Psoas muscle (tissue), 8 donors: ENCODE results near the gene SPARC. TPM values are rescaled to one million over a fixed set of nuclear protein-coding genes. Genes with fewer than 3 reads are reported as not detected.

Experiments used
- ATAC-seq, 4 donors: fragments of 200-7000 bp; cut with Tn5 transposase; one replicate each; pipeline ENCODE4 v1.9.1; 2020; ENCODE audit warnings: moderate library complexity in 3 of 4, mild to moderate bottlenecking in 2 of 4
- DNase-seq, 2 donors: peaks; one replicate each; pipeline ENCODE4 v3.0.0-alpha.2; 2020
- H3K27ac ChIP-seq: fragments of 200-600 bp; one replicate; pipeline ENCODE4 v1.8.0; 2022
- H3K27me3 ChIP-seq, 3 donors: fragments of 200-600 bp in 1 of 3; one replicate each; pipeline versions ENCODE4 v1.6.1 to v1.8.0; 2013 to 2022; ENCODE audit warnings: low read length in 2 of 3, mild to moderate bottlenecking in 2 of 3, moderate library complexity in 1 of 3; ENCODE audit not compliant: insufficient read depth in 3 of 3
- H3K36me3 ChIP-seq, 2 donors: fragments of 200-600 bp in 1 of 2; one replicate each; pipeline versions ENCODE4 v1.6.1 to v1.8.0; 2013 to 2022; ENCODE audit warnings: low read depth in 1 of 2, mild to moderate bottlenecking in 1 of 2, moderate library complexity in 1 of 2; ENCODE audit not compliant: insufficient read depth in 1 of 2
- H3K4me1 ChIP-seq: fragments of 200-600 bp; one replicate; pipeline ENCODE4 v1.8.0; 2022
- H3K4me3 ChIP-seq: fragments of 200-600 bp; one replicate; pipeline ENCODE4 v1.8.0; 2022; ENCODE audit warnings: mild to moderate bottlenecking
- H3K9me3 ChIP-seq: fragments of 200-600 bp; one replicate; pipeline ENCODE4 v1.8.0; 2022
- WGBS, 3 donors: extraction: QIAGEN DNeasy Blood & Tissue Kit; methylation state at CpG; one replicate each; pipeline versions ENCODE4 v1.1.6 to v1.1.7; 2013; 5-methylcytosine and 5-hydroxymethylcytosine counted together
- intact Hi-C, 2 donors: fragments of 100-400 bp; cut with DNase I; formaldehyde crosslinking; loops; one replicate each; pipeline versions ENCODE4 v1.11.0 to v1.14.2; 2022
- polyA plus RNA-seq, 3 donors: library from polyadenylated mRNA; stranded (reverse); fragments of 200-250 nt; gene quantifications; one replicate each; pipeline ENCODE4 v1.2.3, GENCODE V29; 2013
- total RNA-seq, 4 donors: library from RNA; stranded (reverse); fragmentation: NEBNext Ultra II Directional in 2 of 4; extraction: Animal tissue kit (Norgen Biotek cat#: 25700) in 2 of 4; gene quantifications; one replicate each; pipeline versions ENCODE4 v1.2.1 to v1.2.4, GENCODE V29; 2021 to 2023
- TF ChIP-seq, protein P1 (sequence below): fragments of 200-600 bp; IDR thresholded peaks from one replicate; pipeline ENCODE4 v1.8.0; 2022; ENCODE audit warnings: antibody characterized with exemption
- donor health status: healthy with polysubstance abuse.
- donor health status: DM: no; HTN: no; CAD: no; lungs with moderate emphysema.
- donor health status: Bipolar disorder and iron deficiency.
- donor health status: healthy.
- donor health status: DM: yes; HTN: yes; CAD: no.
- donor health status: DM: no; HTN: no; CAD: no.
- donor health status: DM: no; HTN: no; CAD: no.
- donor health status: DM: yes; HTN: yes; CAD: no.

The SPARC gene
- total and polyA plus RNA-seq, 7 donors, result 111 to 687 (median 297) TPM

DNA sequence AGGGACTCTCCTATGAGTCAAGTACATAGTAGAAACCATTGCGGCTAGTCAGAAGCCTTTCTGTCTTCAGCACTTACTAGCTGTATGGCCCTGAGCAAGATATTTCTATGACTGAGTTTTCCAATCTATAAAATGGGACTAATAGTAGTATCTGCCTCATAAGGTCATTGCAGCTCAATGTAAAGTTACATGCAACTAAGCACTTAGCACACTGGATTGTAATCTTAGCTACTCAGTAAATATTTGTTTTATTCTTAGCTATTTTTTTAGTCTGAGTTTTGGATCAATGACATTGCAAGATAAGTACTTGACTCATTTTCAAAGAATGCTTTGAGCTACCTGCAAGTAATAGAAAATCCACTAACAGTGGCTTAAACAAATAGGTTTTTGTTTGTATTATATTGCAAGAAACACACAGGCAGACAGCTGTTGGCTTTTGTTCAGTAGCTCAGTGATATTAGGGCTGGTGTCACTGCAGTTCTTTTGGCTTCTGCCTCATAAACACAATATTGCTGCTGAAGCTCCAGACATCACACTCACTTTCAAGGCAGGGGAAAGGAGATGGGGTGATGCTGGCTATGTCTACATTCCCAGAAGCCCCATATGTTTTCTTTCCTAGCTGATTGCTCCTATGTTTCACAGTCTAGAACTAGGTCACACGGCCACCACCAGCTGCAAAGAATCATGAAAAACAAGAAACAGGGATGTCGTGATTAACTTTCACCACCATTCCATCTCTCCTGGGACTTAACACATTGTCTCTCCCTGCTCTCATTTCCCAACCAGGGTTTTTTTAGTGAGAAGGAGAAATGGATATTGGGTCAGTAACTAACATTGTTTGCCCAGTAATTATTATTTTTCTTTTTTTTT lies 68.6 kb downstream of the SPARC start:
- H3K4me1 ChIP-seq, result peaks cover 8% of the 10 kb centered on the region
- no peaks in the 10 kb centered on the region for H3K9me3 ChIP-seq
- no peak overlapping the region for H3K27ac ChIP-seq
- peaks cover 0 to 4% (median 0%) of the 10 kb centered on the region in 3 donors for H3K27me3 ChIP-seq
- DNase-seq (no peak), ATAC-seq (no peak)
- TF ChIP-seq, protein P1, sequence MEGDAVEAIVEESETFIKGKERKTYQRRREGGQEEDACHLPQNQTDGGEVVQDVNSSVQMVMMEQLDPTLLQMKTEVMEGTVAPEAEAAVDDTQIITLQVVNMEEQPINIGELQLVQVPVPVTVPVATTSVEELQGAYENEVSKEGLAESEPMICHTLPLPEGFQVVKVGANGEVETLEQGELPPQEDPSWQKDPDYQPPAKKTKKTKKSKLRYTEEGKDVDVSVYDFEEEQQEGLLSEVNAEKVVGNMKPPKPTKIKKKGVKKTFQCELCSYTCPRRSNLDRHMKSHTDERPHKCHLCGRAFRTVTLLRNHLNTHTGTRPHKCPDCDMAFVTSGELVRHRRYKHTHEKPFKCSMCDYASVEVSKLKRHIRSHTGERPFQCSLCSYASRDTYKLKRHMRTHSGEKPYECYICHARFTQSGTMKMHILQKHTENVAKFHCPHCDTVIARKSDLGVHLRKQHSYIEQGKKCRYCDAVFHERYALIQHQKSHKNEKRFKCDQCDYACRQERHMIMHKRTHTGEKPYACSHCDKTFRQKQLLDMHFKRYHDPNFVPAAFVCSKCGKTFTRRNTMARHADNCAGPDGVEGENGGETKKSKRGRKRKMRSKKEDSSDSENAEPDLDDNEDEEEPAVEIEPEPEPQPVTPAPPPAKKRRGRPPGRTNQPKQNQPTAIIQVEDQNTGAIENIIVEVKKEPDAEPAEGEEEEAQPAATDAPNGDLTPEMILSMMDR, result no peak
- WGBS, 3 donors, result 71 to 74% (median 73%) methylated on average over 3 of the region's 3 CpGs
- intact Hi-C loops, result no loop called here
- no peaks in the 10 kb centered on the region for H3K36me3 ChIP-seq
- H3K4me3 ChIP-seq, result no peak overlapping the region

DNA sequence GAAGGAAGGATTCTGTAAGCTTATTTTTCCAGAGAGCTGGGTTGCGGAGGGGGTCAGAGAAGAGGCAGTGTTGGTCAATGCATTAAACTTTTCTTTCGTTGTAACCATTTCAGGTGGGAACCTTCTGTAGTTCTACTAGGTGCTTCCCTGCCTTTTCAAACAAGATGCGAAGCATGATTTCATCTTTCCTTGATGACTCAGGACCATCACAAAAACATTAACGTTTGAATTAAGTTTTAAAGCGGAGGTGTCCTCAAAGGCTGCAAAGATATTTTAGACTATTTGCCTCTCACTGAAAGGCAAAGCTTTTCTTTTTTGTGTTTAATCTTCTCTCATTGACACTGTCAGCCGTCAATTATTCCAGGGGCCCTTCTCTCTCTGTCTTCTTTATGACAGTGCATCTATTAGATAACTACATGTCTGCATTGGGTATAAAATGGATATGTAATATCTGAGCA lies 69.3 kb downstream of the SPARC start:
- TF ChIP-seq, protein P1, result no peak
- 85 to 87% (median 87%) methylated on average over 6 of the region's 6 CpGs for WGBS, 3 donors
- H3K36me3 ChIP-seq, result no peaks in the 10 kb centered on the region
- peaks cover 0 to 4% (median 0%) of the 10 kb centered on the region in 3 donors for H3K27me3 ChIP-seq
- ATAC-seq (no peak), DNase-seq (no peak)
- H3K9me3 ChIP-seq, result no peaks in the 10 kb centered on the region
- intact Hi-C loops, result no loop called here
- H3K27ac ChIP-seq, result no peak overlapping the region
- peaks cover 8% of the 10 kb centered on the region for H3K4me1 ChIP-seq
- H3K4me3 ChIP-seq, result no peak overlapping the region

DNA sequence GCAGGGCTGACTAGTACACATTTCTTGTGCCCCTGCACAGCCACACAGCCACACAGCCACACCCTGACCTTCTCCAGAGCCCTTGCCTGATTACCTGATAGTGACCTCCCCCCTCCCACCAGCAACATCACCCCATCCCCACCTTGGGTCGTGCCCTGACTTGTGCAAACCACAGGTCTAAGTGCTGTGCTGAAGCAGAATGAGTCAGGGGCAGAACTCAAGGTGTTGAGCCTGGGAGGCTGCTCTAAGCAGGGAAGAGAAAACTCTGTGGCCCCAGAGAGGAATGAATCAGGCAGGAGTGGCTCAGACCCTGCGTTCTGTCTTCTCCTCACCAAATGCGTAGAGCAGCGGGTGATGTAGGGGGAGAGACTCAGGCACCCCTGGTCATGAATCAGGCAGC lies 71.3 kb downstream of the SPARC start:
- peaks cover 7% of the 10 kb centered on the region for H3K4me1 ChIP-seq
- WGBS, 3 donors, result 72 to 77% (median 75%) methylated on average over 4 of the region's 4 CpGs
- ATAC-seq (no peak), DNase-seq (no peak)
- H3K9me3 ChIP-seq, result no peaks in the 10 kb centered on the region
- H3K4me3 ChIP-seq, result no peak overlapping the region
- no peak overlapping the region for H3K27ac ChIP-seq
- no peaks in the 10 kb centered on the region for H3K27me3 ChIP-seq
- no peaks in the 10 kb centered on the region for H3K36me3 ChIP-seq
- intact Hi-C loops, result no loop called here
- TF ChIP-seq, protein P1, result no peak

- Histone ChIP-seq H3K4me1 (no peaks in the 10 kb centered on the region), H3K36me3 (no peaks in the 10 kb centered on the region), H3K27ac (no peak overlapping the region), H3K9me3 (no peaks in the 10 kb centered on the region), H3K27me3 (no peaks in the 10 kb centered on the region), H3K4me3 (no peak overlapping the region)
- WGBS, 3 donors, result 71 to 76% (median 72%) methylated on average over 7 of the region's 7 CpGs
- DNase-seq (no peak), ATAC-seq (no peak)
- intact Hi-C loops, result no loop called here
- TF ChIP-seq, protein P1, result no peak
Measured at GRCh38 chr5:151614565-151614964, 72.2 kb downstream of the SPARC start.
